ENCODE data around the gene FYTTD1. TPM values are rescaled to one million over a fixed set of nuclear protein-coding genes. Genes with fewer than 3 reads are reported as not detected.

Gene FYTTD1
- total RNA-seq, 1 donor from 2014 or later, result 17.1 TPM

- ATAC-seq (peak; percentile 91), DNase-seq (ENCODE audit: low spot score) (peak; percentile 84)
These were observed 41.6 kb downstream of the FYTTD1 start, which contains the start of gene LRCH3 for GRCh38 chr3:197791113-197791891. Gene LRCH3, plus strand, starts transcription at chr3:197791254. Its CDS starts 25 bp downstream, at chr3:197791279.

- DNase-seq (ENCODE audit: low spot score) (no peak), ATAC-seq (peak; percentile 37)
These were observed 42.4 kb downstream of the FYTTD1 start for GRCh38 chr3:197791892-197792647.

GRCh38 chr3:197793247-197793646 is 43.6 kb downstream of the FYTTD1 start:
- no peak for ATAC-seq
- no peak for DNase-seq (ENCODE audit: low spot score)

GRCh38 chr3:197794115-197794514 is 44.4 kb downstream of the FYTTD1 start:
- ATAC-seq (no peak), DNase-seq (ENCODE audit: low spot score) (no peak)

GRCh38 chr3:197795200-197795599 is 45.5 kb downstream of the FYTTD1 start:
- DNase-seq (ENCODE audit: low spot score) (no peak), ATAC-seq (peak; percentile 14)

- no peak for ATAC-seq
- no peak for DNase-seq (ENCODE audit: low spot score)
These were observed 46.4 kb downstream of the FYTTD1 start for GRCh38 chr3:197796087-197796486.

GRCh38 chr3:197798863-197799262 is 49.2 kb downstream of the FYTTD1 start:
- DNase-seq (ENCODE audit: low spot score), result no peak
- ATAC-seq, result no peak

- ATAC-seq (no peak), DNase-seq (ENCODE audit: low spot score) (no peak)
These were observed 50.7 kb downstream of the FYTTD1 start for GRCh38 chr3:197800379-197800778.

GRCh38 chr3:197801891-197802778 is 52.5 kb downstream of the FYTTD1 start:
- ATAC-seq (peak; percentile 66), DNase-seq (ENCODE audit: low spot score) (no peak)

GRCh38 chr3:197802779-197803459 is 53.2 kb downstream of the FYTTD1 start:
- DNase-seq (ENCODE audit: low spot score) (no peak), ATAC-seq (peak; percentile 51)

- ATAC-seq (no peak), DNase-seq (ENCODE audit: low spot score) (no peak)
These were observed 54.8 kb downstream of the FYTTD1 start for GRCh38 chr3:197804511-197804910.

GRCh38 chr3:197807969-197808587 is 58.4 kb downstream of the FYTTD1 start:
- no peak for ATAC-seq
- no peak for DNase-seq (ENCODE audit: low spot score)

- ATAC-seq (no peak), DNase-seq (ENCODE audit: low spot score) (no peak)
These were observed 59.8 kb downstream of the FYTTD1 start for GRCh38 chr3:197809356-197810020.

GRCh38 chr3:197810901-197811300 is 61.2 kb downstream of the FYTTD1 start:
- no peak for ATAC-seq
- DNase-seq (ENCODE audit: low spot score), result no peak

GRCh38 chr3:197811343-197811742 is 61.7 kb downstream of the FYTTD1 start:
- DNase-seq (ENCODE audit: low spot score) (no peak), ATAC-seq (no peak)

GRCh38 chr3:197814372-197814771 is 64.7 kb downstream of the FYTTD1 start:
- DNase-seq (ENCODE audit: low spot score), result no peak

GRCh38 chr3:197820550-197821335 is 71.1 kb downstream of the FYTTD1 start:
- ATAC-seq, result peak; percentile 87
- peak; percentile 70 for DNase-seq (ENCODE audit: low spot score)

More at GRCh38 chr3:197814372-197814771, 64.7 kb downstream of the FYTTD1 start:
- ATAC-seq, result no peak

- ATAC-seq, result no peak
- DNase-seq (ENCODE audit: low spot score), result no peak
These were observed 79.8 kb downstream of the FYTTD1 start for GRCh38 chr3:197829397-197830045.
